Mesothelial cell of epicardium (in vitro differentiated cells): ENCODE results near the gene TP53BP1. TPM values are rescaled to one million over a fixed set of nuclear protein-coding genes. Genes with fewer than 3 reads are reported as not detected.

Experiments used
- DNase-seq, 2 experiments: peaks; one replicate each; pipeline ENCODE4 v3.0.0; 2021; ENCODE audit warnings: low spot score in 2 of 2; ENCODE audit not compliant: unreplicated experiment in 2 of 2
- H3K27ac Mint-ChIP-seq: 2 replicates; pipeline ENCODE4 v1.8.0; 2021; ENCODE audit warnings: mixed read lengths
- H3K27me3 Mint-ChIP-seq: 2 replicates; pipeline ENCODE4 v1.8.0; 2021; ENCODE audit warnings: low read depth, mixed read lengths
- H3K36me3 Mint-ChIP-seq: 2 replicates; pipeline ENCODE4 v1.8.0; 2021; ENCODE audit warnings: mixed read lengths
- H3K4me1 Mint-ChIP-seq: 2 replicates; pipeline ENCODE4 v1.8.0; 2021; ENCODE audit warnings: mixed read lengths
- H3K4me3 Mint-ChIP-seq: 2 replicates; pipeline ENCODE4 v1.8.0; 2021; ENCODE audit warnings: mild to moderate bottlenecking, moderate library complexity, mixed read lengths
- H3K9me3 Mint-ChIP-seq: 2 replicates; pipeline ENCODE4 v1.8.0; 2021; ENCODE audit warnings: mixed read lengths
- total RNA-seq: library from RNA; stranded (reverse); gene quantifications from 3 replicates; pipeline ENCODE4 v1.2.1, GENCODE V29; 2021
- TF ChIP-seq, protein P1 (sequence below): fragments of 200-600 bp; sonication (generic); IDR thresholded peaks from one replicate; pipeline ENCODE4 v1.5.0; 2021; ENCODE audit warnings: antibody characterized with exemption; ENCODE audit not compliant: unreplicated experiment

TP53BP1 gene
- total RNA-seq, 1 donor from 2014 or later, result 112 TPM

- Mint-ChIP-seq H3K9me3 (peaks cover 3% of the 10 kb centered on the region), H3K4me3 (no peak overlapping the region), H3K36me3 (peaks cover 23% of the 10 kb centered on the region), H3K4me1 (no peaks in the 10 kb centered on the region), H3K27me3 (no peaks in the 10 kb centered on the region), H3K27ac (no peak overlapping the region)
- TF ChIP-seq, protein P1, sequence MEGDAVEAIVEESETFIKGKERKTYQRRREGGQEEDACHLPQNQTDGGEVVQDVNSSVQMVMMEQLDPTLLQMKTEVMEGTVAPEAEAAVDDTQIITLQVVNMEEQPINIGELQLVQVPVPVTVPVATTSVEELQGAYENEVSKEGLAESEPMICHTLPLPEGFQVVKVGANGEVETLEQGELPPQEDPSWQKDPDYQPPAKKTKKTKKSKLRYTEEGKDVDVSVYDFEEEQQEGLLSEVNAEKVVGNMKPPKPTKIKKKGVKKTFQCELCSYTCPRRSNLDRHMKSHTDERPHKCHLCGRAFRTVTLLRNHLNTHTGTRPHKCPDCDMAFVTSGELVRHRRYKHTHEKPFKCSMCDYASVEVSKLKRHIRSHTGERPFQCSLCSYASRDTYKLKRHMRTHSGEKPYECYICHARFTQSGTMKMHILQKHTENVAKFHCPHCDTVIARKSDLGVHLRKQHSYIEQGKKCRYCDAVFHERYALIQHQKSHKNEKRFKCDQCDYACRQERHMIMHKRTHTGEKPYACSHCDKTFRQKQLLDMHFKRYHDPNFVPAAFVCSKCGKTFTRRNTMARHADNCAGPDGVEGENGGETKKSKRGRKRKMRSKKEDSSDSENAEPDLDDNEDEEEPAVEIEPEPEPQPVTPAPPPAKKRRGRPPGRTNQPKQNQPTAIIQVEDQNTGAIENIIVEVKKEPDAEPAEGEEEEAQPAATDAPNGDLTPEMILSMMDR, result no peak
- DNase-seq, result no peak
These were observed 102.2 kb downstream of the TP53BP1 start for GRCh38 chr15:43390723-43391122.

GRCh38 chr15:43383070-43383469, 109.9 kb downstream of the TP53BP1 start:
- H3K4me3 Mint-ChIP-seq, result no peak overlapping the region
- peaks cover 40% of the 10 kb centered on the region for H3K36me3 Mint-ChIP-seq
- no peaks in the 10 kb centered on the region for H3K9me3 Mint-ChIP-seq
- no peaks in the 10 kb centered on the region for H3K4me1 Mint-ChIP-seq
- H3K27me3 Mint-ChIP-seq, result no peaks in the 10 kb centered on the region
- TF ChIP-seq, protein P1, result no peak
- DNase-seq, result no peak
- no peak overlapping the region for H3K27ac Mint-ChIP-seq

GRCh38 chr15:43382310-43382709, 110.6 kb downstream of the TP53BP1 start:
- Mint-ChIP-seq H3K4me1 (no peaks in the 10 kb centered on the region), H3K27ac (no peak overlapping the region), H3K9me3 (no peaks in the 10 kb centered on the region), H3K4me3 (no peak overlapping the region), H3K36me3 (peaks cover 46% of the 10 kb centered on the region), H3K27me3 (no peaks in the 10 kb centered on the region)
- TF ChIP-seq, protein P1, result no peak
- no peak for DNase-seq

- no peak overlapping the region for H3K4me3 Mint-ChIP-seq
- no peaks in the 10 kb centered on the region for H3K4me1 Mint-ChIP-seq
- no peaks in the 10 kb centered on the region for H3K9me3 Mint-ChIP-seq
- no peak for DNase-seq
- TF ChIP-seq, protein P1, result no peak
- no peak overlapping the region for H3K27ac Mint-ChIP-seq
- H3K36me3 Mint-ChIP-seq, result peaks cover 29% of the 10 kb centered on the region
- H3K27me3 Mint-ChIP-seq, result no peaks in the 10 kb centered on the region
These were observed 114.4 kb downstream of the TP53BP1 start for GRCh38 chr15:43378601-43379000.

DNA sequence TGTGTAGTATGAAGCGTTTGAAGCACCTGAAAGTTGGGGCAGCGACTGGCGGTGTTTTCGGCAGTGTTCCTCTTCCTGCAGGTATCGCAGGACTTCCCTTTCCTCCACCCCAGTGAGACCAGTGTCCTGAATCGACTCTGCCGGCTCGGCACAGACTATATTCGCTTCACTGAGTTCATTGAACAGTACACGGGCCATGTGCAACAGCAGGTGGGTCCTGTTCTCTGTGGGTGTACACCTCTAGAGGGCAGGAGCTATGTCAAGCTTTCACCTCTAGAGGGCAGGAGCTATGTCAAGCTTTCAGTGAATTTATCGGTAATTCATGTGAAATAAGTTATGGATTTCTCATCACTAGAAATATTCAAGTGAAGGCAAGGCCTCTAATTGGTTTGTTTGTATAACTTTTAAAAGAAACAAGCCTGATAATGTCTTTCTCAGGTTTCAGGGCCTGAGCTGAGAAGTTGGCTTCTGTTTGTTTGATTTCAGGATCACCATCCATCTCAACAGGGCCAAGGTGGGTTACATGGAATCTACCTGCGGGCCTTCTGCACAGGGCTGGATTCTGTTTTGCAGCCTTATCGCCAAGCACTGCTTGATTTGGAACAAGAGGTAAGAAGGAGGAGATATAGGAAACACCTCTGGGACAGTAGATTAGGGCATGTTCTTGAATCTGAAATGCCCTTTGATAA, 116.8 kb downstream of the TP53BP1 start:
- TF ChIP-seq, protein P1, result peak; percentile 59
- H3K4me1 Mint-ChIP-seq, result peaks cover 10% of the 10 kb centered on the region
- DNase-seq, result no peak
- H3K27ac Mint-ChIP-seq, result no peak overlapping the region
- no peaks in the 10 kb centered on the region for H3K27me3 Mint-ChIP-seq
- H3K9me3 Mint-ChIP-seq, result no peaks in the 10 kb centered on the region
- H3K36me3 Mint-ChIP-seq, result peaks cover 28% of the 10 kb centered on the region
- no peak overlapping the region for H3K4me3 Mint-ChIP-seq
